ENCODE measurements around the gene PKD1.
A peak's percentile ranks its signal among the peaks of the same experiment; 100 is the strongest.
"Not testable (repeated sequence)": the region's sequence is repeated elsewhere in the genome, so short reads cannot be mapped to it uniquely, and the experiment has no call there.

The PKD1 gene

GRCh38 chr16:2123706-2124376, 11.9 kb downstream of the PKD1 start:
- not testable (repeated sequence) for DNase-seq (ENCODE audit: low spot score)

- not testable (repeated sequence) for DNase-seq (ENCODE audit: low spot score)
Measured at GRCh38 chr16:2122934-2123683, 12.6 kb downstream of the PKD1 start.

GRCh38 chr16:2122429-2122828, 13.3 kb downstream of the PKD1 start:
- DNase-seq (ENCODE audit: low spot score): no peak

- DNase-seq (ENCODE audit: low spot score): no peak
Measured at GRCh38 chr16:2121853-2122252, 13.8 kb downstream of the PKD1 start.

- DNase-seq (ENCODE audit: low spot score): peak; percentile 35
Measured at GRCh38 chr16:2121325-2121724, 14.4 kb downstream of the PKD1 start.

- DNase-seq (ENCODE audit: low spot score): not testable (repeated sequence)
Measured at GRCh38 chr16:2117960-2118722, 17.6 kb downstream of the PKD1 start.

- DNase-seq (ENCODE audit: low spot score): not testable (repeated sequence)
Measured at GRCh38 chr16:2117341-2117740, 18.4 kb downstream of the PKD1 start.

- not testable (repeated sequence) for DNase-seq (ENCODE audit: low spot score)
Measured at GRCh38 chr16:2116428-2116827, 19.3 kb downstream of the PKD1 start.

GRCh38 chr16:2115591-2115973, 20.1 kb downstream of the PKD1 start:
- DNase-seq (ENCODE audit: low spot score): no peak

- not testable (repeated sequence) for DNase-seq (ENCODE audit: low spot score)
Measured at GRCh38 chr16:2114885-2115590, 20.7 kb downstream of the PKD1 start.

- DNase-seq (ENCODE audit: low spot score): not testable (repeated sequence)
Measured at GRCh38 chr16:2114225-2114624, 21.5 kb downstream of the PKD1 start.

- DNase-seq (ENCODE audit: low spot score): not testable (repeated sequence)
Measured at GRCh38 chr16:2112539-2113106, 23.1 kb downstream of the PKD1 start.

GRCh38 chr16:2111412-2112335, 24.0 kb downstream of the PKD1 start:
- not testable (repeated sequence) for DNase-seq (ENCODE audit: low spot score)

GRCh38 chr16:2111009-2111353, 24.7 kb downstream of the PKD1 start:
- not testable (repeated sequence) for DNase-seq (ENCODE audit: low spot score)

- DNase-seq (ENCODE audit: low spot score): not testable (repeated sequence)
Measured at GRCh38 chr16:2110332-2111008, 25.2 kb downstream of the PKD1 start.

- DNase-seq (ENCODE audit: low spot score): not testable (repeated sequence)
Measured at GRCh38 chr16:2109872-2110271, 25.8 kb downstream of the PKD1 start.

GRCh38 chr16:2109271-2109580, 26.5 kb downstream of the PKD1 start:
- not testable (repeated sequence) for DNase-seq (ENCODE audit: low spot score)

GRCh38 chr16:2108446-2109270, 27.0 kb downstream of the PKD1 start:
- not testable (repeated sequence) for DNase-seq (ENCODE audit: low spot score)

- DNase-seq (ENCODE audit: low spot score): not testable (repeated sequence)
Measured at GRCh38 chr16:2107791-2108125, 27.9 kb downstream of the PKD1 start.
